Mesothelial cell of epicardium (in vitro differentiated cells): ENCODE measurements around the gene PHLDB3. TPM values are rescaled to one million over a fixed set of nuclear protein-coding genes. Genes with fewer than 3 reads are reported as not detected.
"Not testable (repeated sequence)": the region's sequence is repeated elsewhere in the genome, so short reads cannot be mapped to it uniquely, and the experiment has no call there.

Source experiments
- DNase-seq, 2 experiments: peaks; one replicate each; pipeline ENCODE4 v3.0.0; 2021; ENCODE audit warnings: low spot score in 2 of 2; ENCODE audit not compliant: unreplicated experiment in 2 of 2
- H3K27ac Mint-ChIP-seq: 2 replicates; pipeline ENCODE4 v1.8.0; 2021; ENCODE audit warnings: mixed read lengths
- H3K27me3 Mint-ChIP-seq: 2 replicates; pipeline ENCODE4 v1.8.0; 2021; ENCODE audit warnings: low read depth, mixed read lengths
- H3K36me3 Mint-ChIP-seq: 2 replicates; pipeline ENCODE4 v1.8.0; 2021; ENCODE audit warnings: mixed read lengths
- H3K4me1 Mint-ChIP-seq: 2 replicates; pipeline ENCODE4 v1.8.0; 2021; ENCODE audit warnings: mixed read lengths
- H3K4me3 Mint-ChIP-seq: 2 replicates; pipeline ENCODE4 v1.8.0; 2021; ENCODE audit warnings: mild to moderate bottlenecking, moderate library complexity, mixed read lengths
- H3K9me3 Mint-ChIP-seq: 2 replicates; pipeline ENCODE4 v1.8.0; 2021; ENCODE audit warnings: mixed read lengths
- CTCF ChIP-seq: fragments of 200-600 bp; sonication (generic); IDR thresholded peaks from one replicate; pipeline ENCODE4 v1.5.0; 2021; ENCODE audit warnings: antibody characterized with exemption; ENCODE audit not compliant: unreplicated experiment
- total RNA-seq: library from RNA; stranded (reverse); gene quantifications from 3 replicates; pipeline ENCODE4 v1.2.1, GENCODE V29; 2021

Gene PHLDB3
- total RNA-seq, 1 donor from 2014 or later, result 31.4 TPM

- no peak for DNase-seq
- Mint-ChIP-seq H3K4me1 (peaks cover 10% of the 10 kb centered on the region), H3K27ac (peak overlapping the region; percentile 40), H3K36me3 (peaks cover 3% of the 10 kb centered on the region), H3K9me3 (no peaks in the 10 kb centered on the region), H3K27me3 (no peaks in the 10 kb centered on the region), H3K4me3 (no peak overlapping the region)
- TF ChIP-seq CTCF, result no peak
These were observed 13.5 kb upstream of the PHLDB3 start for GRCh38 chr19:43518051-43518450.

- not testable (repeated sequence) for H3K9me3 Mint-ChIP-seq, H3K4me3 Mint-ChIP-seq, H3K4me1 Mint-ChIP-seq, H3K27me3 Mint-ChIP-seq, DNase-seq, H3K27ac Mint-ChIP-seq
- peaks cover 29% of the 10 kb centered on the region for H3K36me3 Mint-ChIP-seq
These were observed 7.9 kb upstream of the PHLDB3 start for GRCh38 chr19:43512399-43512798.

GRCh38 chr19:43511324-43511723 lies 6.8 kb upstream of the PHLDB3 start:
- Mint-ChIP-seq H3K9me3 (no peaks in the 10 kb centered on the region), H3K27ac (no peak overlapping the region), H3K27me3 (no peaks in the 10 kb centered on the region), H3K4me1 (no peaks in the 10 kb centered on the region), H3K4me3 (no peak overlapping the region), H3K36me3 (peaks cover 29% of the 10 kb centered on the region)
- TF ChIP-seq CTCF, result no peak
- no peak for DNase-seq

- no peak overlapping the region for H3K4me3 Mint-ChIP-seq
- H3K36me3 Mint-ChIP-seq, result peaks cover 29% of the 10 kb centered on the region
- no peak for TF ChIP-seq CTCF
- DNase-seq, result no peak
- H3K27ac Mint-ChIP-seq, result no peak overlapping the region
- H3K4me1 Mint-ChIP-seq, result no peaks in the 10 kb centered on the region
- no peaks in the 10 kb centered on the region for H3K9me3 Mint-ChIP-seq
- no peaks in the 10 kb centered on the region for H3K27me3 Mint-ChIP-seq
These were observed 6.2 kb upstream of the PHLDB3 start for GRCh38 chr19:43510713-43511112.

- Mint-ChIP-seq H3K4me1 (peaks cover 9% of the 10 kb centered on the region), H3K36me3 (peaks cover 25% of the 10 kb centered on the region), H3K4me3 (no peak overlapping the region), H3K27ac (no peak overlapping the region), H3K9me3 (no peaks in the 10 kb centered on the region), H3K27me3 (no peaks in the 10 kb centered on the region)
- no peak for DNase-seq
- no peak for TF ChIP-seq CTCF
These were observed 3.3 kb upstream of the PHLDB3 start for GRCh38 chr19:43507880-43508279.

- H3K4me1 Mint-ChIP-seq, result peaks cover 15% of the 10 kb centered on the region
- H3K9me3 Mint-ChIP-seq, result no peaks in the 10 kb centered on the region
- peaks cover 21% of the 10 kb centered on the region for H3K36me3 Mint-ChIP-seq
- DNase-seq, result no peak
- no peak overlapping the region for H3K4me3 Mint-ChIP-seq
- no peak for TF ChIP-seq CTCF
- no peak overlapping the region for H3K27ac Mint-ChIP-seq
- H3K27me3 Mint-ChIP-seq, result no peaks in the 10 kb centered on the region
These were observed 2.1 kb upstream of the PHLDB3 start for GRCh38 chr19:43506629-43507028.
